ENCODE measurements around the gene KIT.

GRCh38 chr4:54659313-54659712 lies 1.6 kb downstream of the KIT start:
- TF ChIP-seq REST (IDR thresholded peaks at IDR 0.05; ENCODE audit: insufficient read depth in 1 of 2, low read depth in 2 of 2, low read length in 1 of 2) (no peak), CTCF (IDR thresholded peaks at IDR 0.05) (no peak)
